HG03442 (cell line): ENCODE data around the gene ATG2B.

Experiments
- ATAC-seq: cut with Tn5 transposase; IDR thresholded peaks from one replicate; pipeline ENCODE4 v1.9.1; 2021; ENCODE audit warnings: mild to moderate bottlenecking, moderate library complexity; ENCODE audit not compliant: unreplicated experiment

ATG2B gene

DNA sequence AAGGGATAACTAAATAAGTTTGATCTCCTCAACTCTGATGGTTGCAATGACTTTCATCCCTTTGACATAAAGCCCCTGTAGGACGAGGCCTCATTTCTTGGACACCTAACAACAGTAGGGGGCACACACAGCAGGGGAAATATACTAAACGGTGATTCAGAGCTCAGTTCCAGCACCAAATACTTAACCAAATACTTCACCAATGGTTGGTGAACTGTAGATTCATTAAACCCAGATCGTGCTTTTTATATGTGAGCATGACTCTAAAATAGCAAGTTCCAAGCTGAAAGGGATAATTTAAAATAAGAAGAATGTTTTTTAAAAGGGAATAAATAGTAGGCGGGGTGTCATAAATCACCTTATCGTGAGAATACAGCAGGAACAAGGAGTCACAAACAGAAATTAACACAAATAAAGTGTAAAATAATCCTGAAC, 53.2 kb downstream of the ATG2B start:
- ATAC-seq, result no peak

DNA sequence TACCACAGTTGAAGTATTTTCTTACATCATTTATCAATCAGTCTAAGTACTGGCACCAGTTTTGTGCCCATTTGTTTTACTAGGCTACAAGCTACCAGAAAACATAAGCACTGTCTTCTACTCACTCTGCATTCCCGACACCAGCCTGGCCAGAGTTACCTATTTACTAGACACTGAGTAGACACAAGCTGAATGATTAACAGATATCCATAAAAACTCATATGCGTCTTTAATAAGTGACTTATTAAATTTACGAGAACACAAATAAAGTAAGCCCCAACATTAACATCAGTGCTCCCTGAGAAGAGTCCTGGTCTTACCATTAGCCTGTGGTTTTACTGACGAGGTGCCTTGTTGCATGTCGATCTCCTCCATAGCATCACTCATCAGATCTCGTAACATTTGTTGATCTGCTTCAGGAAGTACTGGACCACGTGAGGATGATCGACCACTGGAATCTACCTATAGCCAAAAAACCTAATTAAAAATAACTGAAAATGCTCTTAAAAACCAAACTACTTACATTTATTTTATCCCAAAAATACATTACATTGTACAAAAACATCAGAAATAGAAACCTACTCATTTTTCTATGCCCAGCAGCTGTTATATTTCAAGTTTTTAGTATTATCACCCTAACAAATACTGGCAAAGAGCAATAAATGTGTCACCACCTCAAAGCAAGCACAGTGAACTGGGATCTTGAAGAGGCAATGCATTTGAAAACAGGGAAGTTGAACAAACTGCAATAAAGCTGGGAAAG, 53.8 kb downstream of the ATG2B start:
- ATAC-seq, result no peak

DNA sequence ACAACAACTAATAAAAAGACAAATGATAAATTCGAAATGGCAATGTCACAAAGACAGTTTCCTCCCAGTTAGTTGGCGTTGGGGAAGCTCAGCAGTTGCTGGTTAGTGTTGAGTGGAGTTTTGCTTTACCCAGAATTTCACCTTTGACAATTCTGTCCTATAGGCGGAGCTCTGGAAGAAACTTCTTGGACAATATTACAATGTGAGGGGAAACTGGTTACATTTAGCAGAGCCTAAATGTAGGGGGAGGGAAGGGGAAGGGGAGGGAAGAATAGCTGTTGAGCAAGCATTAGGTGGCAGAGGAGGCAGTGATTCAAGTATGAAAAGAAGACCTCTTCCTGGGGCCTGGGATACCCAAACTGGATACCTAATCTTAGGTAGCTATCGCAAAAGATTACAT, 55.7 kb downstream of the ATG2B start:
- no peak for ATAC-seq

- no peak for ATAC-seq
These were observed 58.2 kb downstream of the ATG2B start for GRCh38 chr14:96304956-96305355.

- no peak for ATAC-seq
These were observed 59.2 kb downstream of the ATG2B start for GRCh38 chr14:96303981-96304380.

DNA sequence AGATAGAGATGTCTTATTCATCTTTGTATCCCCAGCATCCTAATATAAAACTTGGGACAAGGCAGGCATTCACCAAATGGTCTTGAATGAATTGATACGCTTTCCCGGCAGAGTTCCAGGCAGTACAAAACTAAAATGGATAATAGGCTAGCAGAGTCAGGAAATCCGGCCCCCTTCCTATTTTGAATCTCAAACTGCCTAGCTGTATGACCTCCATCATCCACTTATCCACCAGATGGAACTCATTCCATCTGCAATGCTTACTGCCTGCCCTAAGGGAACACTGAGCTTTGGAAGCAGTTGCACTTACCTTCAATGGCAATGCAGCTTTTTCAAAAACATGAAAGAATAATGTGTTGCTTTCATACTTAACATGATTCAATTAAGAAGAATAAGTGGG, 63.7 kb downstream of the ATG2B start:
- ATAC-seq, result no peak

DNA sequence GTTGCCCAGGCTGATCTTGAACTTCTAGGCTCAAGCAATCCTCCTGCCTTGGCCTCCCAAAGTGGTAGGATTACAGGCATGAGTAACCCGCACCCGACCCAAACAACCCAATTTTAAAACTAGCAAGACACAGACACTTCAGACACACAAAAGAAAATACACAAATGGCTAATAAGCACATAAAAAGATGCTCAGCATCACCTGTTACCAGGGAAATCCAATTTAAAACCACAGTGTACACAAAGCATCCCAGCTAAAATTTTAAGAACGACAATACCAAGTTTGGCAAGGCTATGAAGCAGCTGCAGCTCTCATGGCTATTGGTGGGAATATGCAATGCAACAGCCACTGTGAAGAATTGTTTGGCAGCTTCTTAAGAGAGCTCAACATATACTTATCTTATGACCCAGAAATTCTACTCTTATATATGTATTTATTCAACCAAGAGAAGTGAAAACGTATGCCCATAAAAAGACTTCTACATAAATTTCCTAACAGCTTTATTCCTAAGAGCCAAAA, 65.1 kb downstream of the ATG2B start:
- ATAC-seq, result no peak

DNA sequence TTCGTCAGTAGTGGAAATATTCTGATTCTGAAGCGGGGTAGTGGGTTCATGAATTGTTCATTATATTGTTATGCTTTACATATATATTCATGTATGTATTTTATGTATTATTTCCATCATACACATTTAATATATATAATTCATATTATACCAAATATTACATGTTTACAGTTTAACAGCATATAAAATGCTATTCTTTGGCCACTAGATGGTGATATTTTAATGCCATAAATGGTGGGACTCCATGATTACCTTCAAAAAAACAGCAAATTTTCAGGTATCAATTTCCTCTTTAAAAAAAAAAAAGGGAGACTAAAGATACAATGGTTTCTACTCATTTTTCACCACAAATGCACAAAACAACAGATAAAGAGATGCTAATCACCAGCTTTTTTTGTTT, 66.1 kb downstream of the ATG2B start:
- ATAC-seq, result no peak

DNA sequence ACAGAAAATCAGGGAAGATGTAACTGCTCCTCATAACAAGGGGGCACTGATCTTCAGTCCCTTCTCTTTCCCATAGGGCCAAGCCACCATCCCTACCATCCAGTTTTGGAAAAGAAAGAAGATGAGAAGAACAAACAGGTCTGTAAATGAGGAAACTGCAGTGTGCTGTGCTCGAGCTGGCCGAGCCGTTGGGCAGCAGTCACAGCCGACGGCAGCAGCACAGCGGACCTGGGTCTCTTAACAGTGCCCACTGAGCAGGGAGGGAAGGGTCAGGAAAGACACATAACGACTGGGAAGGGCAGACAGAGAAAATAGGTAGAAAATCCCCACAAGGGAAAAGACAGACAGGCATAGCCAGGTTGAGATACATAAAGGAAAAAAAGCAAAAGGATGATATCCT, 68.9 kb downstream of the ATG2B start:
- ATAC-seq, result no peak

DNA sequence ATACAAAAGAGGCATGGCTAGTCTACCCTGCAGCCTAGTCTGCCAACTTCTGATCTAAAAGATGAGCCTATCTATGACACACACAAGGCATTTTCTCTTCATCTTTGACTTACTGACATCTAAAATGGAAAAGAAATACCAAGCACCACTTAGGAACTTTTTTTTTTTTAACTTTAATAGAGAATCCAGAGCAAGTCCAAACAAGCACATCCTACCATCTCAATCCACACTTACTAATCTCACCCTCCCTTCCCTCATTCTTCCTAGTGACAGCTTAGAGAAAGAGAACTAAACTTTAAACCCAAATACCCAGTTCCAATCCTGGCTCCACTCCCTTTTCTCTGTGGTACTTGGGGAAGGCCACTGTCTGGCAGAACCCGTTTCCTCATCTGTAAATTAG, 75.3 kb downstream of the ATG2B start:
- no peak for ATAC-seq

GRCh38 chr14:96286251-96286650, 76.9 kb downstream of the ATG2B start:
- ATAC-seq, result no peak

DNA sequence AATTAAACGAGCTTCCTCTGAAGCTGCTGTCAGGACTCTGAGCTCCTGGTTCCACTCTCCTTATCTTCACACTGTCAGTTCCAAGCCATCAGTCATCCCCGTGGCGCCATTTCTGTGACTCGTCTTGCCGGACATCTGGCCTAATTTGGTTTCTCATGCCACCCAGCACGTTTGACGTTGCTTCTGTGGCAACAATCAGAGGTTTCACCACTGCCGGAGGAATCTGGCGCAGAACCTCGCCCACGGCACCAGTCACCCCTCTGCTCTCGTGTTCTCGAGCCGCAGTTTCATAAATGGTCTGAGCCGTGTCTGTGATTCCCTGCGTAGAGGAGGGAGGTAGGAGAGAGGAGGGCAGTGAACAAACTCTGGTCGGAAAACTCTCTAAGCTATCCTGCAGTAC, 77.5 kb downstream of the ATG2B start:
- ATAC-seq, result no peak

DNA sequence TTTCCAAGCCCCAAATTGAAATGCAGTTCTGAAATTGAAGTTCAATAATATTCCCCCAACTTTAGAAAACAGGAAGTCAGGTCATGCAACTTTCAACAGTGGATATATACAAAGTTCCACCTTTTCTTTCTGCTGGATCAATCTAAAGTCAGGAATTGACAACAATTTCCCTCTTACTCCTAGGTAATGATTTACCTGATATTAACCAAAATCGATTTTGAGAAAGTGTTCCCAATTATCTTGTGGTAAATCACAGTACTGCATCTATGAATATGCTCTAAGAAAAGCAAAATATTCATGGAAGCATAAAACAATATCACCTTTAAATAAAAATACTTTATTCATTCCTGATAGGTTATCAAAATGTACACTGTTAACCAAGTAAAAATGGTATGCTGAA, 78.7 kb downstream of the ATG2B start:
- no peak for ATAC-seq

DNA sequence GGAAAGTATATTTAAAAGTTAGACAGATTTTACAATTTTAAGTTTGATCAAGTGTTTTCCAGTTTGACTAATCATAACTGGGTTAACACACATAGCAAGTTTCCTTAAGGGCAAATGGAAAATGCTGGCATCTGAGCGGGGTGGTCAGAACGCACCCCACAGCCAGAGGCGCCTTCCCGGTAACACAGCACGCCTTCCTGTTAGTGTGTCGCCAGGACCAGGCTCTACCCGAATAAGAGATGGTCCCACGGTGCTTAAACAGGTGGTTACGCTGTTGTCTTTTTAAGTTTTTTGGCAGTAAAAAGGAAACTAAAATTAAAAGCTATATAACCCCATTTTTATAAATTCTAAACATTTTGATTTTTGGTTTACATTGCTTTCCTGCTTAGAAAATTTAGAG, 79.1 kb downstream of the ATG2B start:
- ATAC-seq, result no peak

GRCh38 chr14:96281486-96281885, 81.7 kb downstream of the ATG2B start:
- ATAC-seq, result no peak

DNA sequence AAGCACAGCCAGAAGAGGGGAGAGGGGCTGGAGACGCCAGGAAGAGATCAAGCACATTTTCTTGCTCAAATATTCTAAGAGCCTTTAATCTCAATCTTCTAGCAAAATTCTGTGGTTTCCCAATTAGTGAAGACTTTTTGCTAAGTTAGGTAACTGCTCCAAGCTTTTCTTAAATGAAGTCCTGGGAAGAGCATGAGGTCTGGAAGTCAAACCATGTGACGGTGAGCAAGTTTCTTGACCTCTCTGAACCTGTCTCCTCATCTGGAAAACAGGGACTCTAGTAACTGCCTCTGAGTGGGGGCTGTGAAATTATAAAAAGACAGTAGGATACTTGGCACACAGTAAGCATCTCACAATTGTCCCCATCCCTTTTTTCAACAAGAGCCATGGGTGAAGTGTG, 83.0 kb downstream of the ATG2B start:
- no peak for ATAC-seq

DNA sequence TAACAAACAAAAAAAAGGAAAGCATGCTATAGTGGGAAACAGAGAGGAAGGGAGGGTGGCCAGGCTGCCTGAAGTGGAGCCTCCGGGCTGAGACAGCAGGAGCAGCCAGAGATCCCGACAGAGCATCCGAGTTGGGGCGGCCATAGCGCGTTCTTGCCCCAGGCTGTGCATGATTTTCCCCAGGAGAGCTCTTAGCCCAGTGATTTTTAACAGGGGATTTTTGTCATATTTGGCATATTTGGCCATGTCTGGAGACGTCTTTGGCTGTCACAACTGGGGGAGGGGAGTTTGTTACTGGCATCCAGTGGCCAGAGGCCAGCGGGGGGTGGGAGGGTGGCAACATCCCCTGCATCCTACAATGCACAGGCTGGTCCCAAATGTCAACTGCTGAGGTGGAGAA, 83.6 kb downstream of the ATG2B start:
- no peak for ATAC-seq

GRCh38 chr14:96277890-96278289, 85.3 kb downstream of the ATG2B start:
- ATAC-seq, result no peak

- no peak for ATAC-seq
These were observed 87.7 kb downstream of the ATG2B start for GRCh38 chr14:96275177-96276112.

GRCh38 chr14:96274543-96274942, 88.6 kb downstream of the ATG2B start:
- ATAC-seq, result no peak

DNA sequence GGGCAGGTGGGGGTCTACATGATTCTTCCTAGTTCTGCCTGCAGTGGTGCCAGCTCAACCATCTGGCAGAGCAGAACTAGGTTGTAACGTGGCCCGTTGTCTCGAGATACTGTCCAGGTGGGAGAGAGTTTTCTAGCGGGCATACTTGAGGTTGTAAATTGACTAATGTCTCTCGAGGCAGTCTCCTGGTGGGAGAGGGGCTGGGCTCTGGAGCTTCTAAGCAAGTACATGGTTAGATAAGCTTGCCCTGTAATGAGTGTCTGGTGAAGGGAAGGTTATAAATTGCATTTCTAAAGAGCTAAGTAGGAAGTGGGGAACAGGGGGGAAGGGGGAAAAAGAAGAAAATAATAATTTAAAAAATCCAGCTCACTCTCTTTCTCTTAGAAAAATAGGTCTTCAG, 89.0 kb downstream of the ATG2B start:
- ATAC-seq, result no peak

DNA sequence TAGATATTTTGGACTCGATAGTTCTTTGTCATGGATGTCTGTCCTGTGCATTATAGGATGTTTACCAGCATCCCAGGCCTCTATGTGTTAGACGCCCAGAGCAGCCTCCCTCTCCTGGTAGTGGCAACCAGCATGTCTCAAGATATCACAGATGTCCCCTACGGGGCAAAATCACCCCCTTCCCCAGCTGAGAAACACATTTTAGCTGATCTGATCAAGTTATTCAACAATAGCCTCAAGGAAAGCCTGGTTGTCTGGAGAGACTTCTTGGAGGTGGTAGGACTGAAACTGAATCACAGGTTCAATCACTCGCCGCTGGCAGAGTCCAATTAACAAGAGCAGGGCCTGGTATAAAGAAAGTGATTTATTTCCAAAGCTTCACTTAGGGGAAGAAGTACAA, 89.5 kb downstream of the ATG2B start:
- no peak for ATAC-seq
